Measurements from ENCODE around the gene PDE9A. TPM values are rescaled to one million over a fixed set of nuclear protein-coding genes. Genes with fewer than 3 reads are reported as not detected.
A peak's percentile ranks its signal among the peaks of the same experiment; 100 is the strongest.

PDE9A gene
- total RNA-seq, 2 donors from 2014 or later, result 45.9 to 62.4 TPM

DNA sequence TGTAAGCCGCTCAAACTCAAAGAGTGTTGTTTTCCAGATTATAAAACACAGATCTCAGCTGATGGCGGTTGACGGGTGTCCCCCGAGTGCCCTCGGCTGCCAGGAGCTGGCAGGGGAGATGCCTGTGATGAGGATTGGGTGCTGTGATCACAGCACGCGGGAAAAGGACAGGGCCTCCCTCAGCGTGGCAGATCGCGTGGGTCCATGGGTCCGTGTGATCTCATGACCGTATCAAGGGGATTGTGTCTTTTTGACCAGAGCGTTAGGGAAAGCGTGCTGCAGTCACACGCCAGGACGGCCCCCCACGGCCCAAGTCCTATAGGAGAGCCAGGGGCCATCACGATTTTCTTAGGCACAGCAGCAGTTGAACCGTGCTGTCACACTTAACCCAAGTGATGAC lies 51.9 kb downstream of the PDE9A start:
- DNase-seq, result peak; percentile 28
- Mint-ChIP-seq H3K27me3 (ENCODE audit: insufficient read depth) (no peaks in the 10 kb centered on the region), H3K36me3 (ENCODE audit: low read depth) (peaks cover 67% of the 10 kb centered on the region), H3K27ac (no peak overlapping the region), H3K4me1 (no peaks in the 10 kb centered on the region), H3K4me3 (no peak overlapping the region), H3K9me3 (peaks cover 2% of the 10 kb centered on the region)
- Histone ChIP-seq H3K9ac (ENCODE audit: extremely low read depth, low read length, poor library complexity, severe bottlenecking) (no peak overlapping the region), H3K36me3 (ENCODE audit: control insufficient read depth, insufficient read depth, low read length) (peaks cover 28% of the 10 kb centered on the region), H3K27me3 (ENCODE audit: control insufficient read depth, insufficient read depth, low read length, poor library complexity, severe bottlenecking) (no peaks in the 10 kb centered on the region), H3K4me3 (ENCODE audit: low read length) (no peak overlapping the region), H3K9me3 (ENCODE audit: control insufficient read depth, low read length) (no peaks in the 10 kb centered on the region), H3K27ac (ENCODE audit: low read depth, low read length) (no peak overlapping the region), H3K4me1 (ENCODE audit: control insufficient read depth, insufficient read depth, low read length) (no peaks in the 10 kb centered on the region)
- WGBS, 2 experiments (ENCODE audit: insufficient coverage in 1 of 2, insufficient read length in 1 of 2), result 95% methylated on average over 19 of the region's 19 CpGs
- no peak for TF ChIP-seq CTCF (conservative IDR thresholded peaks at IDR 0.05)

DNA sequence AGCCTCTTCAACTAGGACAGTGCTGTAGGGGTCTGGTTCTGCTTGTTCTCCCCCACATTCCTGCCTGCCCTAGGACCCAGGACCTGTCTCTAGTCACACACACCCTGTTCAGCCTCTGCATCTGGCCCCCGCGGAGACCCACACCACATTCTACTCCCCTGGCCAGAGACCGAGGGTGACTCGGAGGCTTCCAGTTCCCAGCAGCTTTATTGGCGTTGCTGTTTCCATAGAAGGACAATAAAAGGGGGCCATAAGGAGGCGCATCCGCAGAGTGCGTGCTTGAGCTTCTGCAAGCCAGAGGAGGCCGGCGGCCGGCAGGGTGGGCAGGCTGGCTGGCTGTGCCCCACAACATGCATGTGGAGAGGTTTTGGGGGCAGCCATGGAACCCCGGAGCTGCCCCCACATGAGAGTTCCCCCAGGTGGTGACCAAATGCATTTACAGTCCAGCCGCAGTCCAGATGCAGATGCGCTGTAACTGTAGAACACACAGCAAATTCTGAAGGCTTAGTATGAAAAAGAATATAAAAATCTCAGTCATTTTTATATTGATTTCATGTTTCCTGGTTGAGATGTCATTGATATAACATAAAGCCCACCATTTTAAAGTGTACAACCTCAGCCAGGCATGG lies 52.4 kb downstream of the PDE9A start:
- Mint-ChIP-seq H3K4me1 (no peaks in the 10 kb centered on the region), H3K4me3 (no peak overlapping the region), H3K27me3 (ENCODE audit: insufficient read depth) (no peaks in the 10 kb centered on the region), H3K27ac (no peak overlapping the region), H3K9me3 (peaks cover 2% of the 10 kb centered on the region), H3K36me3 (ENCODE audit: low read depth) (peaks cover 66% of the 10 kb centered on the region)
- TF ChIP-seq CTCF (conservative IDR thresholded peaks at IDR 0.05), result peak; percentile 20
- H3K9me3 ChIP-seq (ENCODE audit: control insufficient read depth, low read length), result no peaks in the 10 kb centered on the region
- peaks cover 23% of the 10 kb centered on the region for H3K36me3 ChIP-seq (ENCODE audit: control insufficient read depth, insufficient read depth, low read length)
- no peak overlapping the region for H3K4me3 ChIP-seq (ENCODE audit: low read length)
- no peaks in the 10 kb centered on the region for H3K27me3 ChIP-seq (ENCODE audit: control insufficient read depth, insufficient read depth, low read length, poor library complexity, severe bottlenecking)
- no peaks in the 10 kb centered on the region for H3K4me1 ChIP-seq (ENCODE audit: control insufficient read depth, insufficient read depth, low read length)
- DNase-seq, result peak; percentile 47
- H3K9ac ChIP-seq (ENCODE audit: extremely low read depth, low read length, poor library complexity, severe bottlenecking), result no peak overlapping the region
- no peak overlapping the region for H3K27ac ChIP-seq (ENCODE audit: low read depth, low read length)
- 92 to 95% methylated on average over 12 to 14 of the region's 14 CpGs for WGBS, 2 experiments (ENCODE audit: insufficient coverage in 1 of 2, insufficient read length in 1 of 2)

DNA sequence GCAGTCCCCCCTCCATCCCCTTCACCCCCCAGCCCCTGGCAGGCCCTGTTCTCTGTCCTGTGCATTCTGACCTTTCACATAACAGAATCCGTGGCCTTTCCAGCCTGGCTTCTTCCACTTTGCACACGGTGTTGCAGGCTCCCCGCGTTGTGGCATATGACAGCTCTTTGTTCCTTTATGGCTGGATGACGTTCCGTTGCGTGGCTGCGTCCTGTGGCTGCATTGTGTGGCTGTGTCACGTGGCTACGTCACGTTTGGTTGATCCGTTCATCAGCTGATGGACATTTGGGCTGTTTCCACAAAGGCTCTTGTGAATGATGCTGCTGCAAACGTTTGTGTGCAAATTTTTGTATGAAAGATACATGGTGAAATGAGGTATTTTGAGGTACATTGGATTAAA lies 53.3 kb downstream of the PDE9A start:
- Histone ChIP-seq H3K4me1 (ENCODE audit: control insufficient read depth, insufficient read depth, low read length) (no peaks in the 10 kb centered on the region), H3K27ac (ENCODE audit: low read depth, low read length) (no peak overlapping the region), H3K4me3 (ENCODE audit: low read length) (no peak overlapping the region), H3K9me3 (ENCODE audit: control insufficient read depth, low read length) (no peaks in the 10 kb centered on the region), H3K27me3 (ENCODE audit: control insufficient read depth, insufficient read depth, low read length, poor library complexity, severe bottlenecking) (no peaks in the 10 kb centered on the region), H3K36me3 (ENCODE audit: control insufficient read depth, insufficient read depth, low read length) (peaks cover 15% of the 10 kb centered on the region), H3K9ac (ENCODE audit: extremely low read depth, low read length, poor library complexity, severe bottlenecking) (no peak overlapping the region)
- WGBS, 2 experiments (ENCODE audit: insufficient coverage in 1 of 2, insufficient read length in 1 of 2), result 93 to 94% methylated on average over 13 of the region's 13 CpGs
- Mint-ChIP-seq H3K36me3 (ENCODE audit: low read depth) (peaks cover 59% of the 10 kb centered on the region), H3K27ac (no peak overlapping the region), H3K27me3 (ENCODE audit: insufficient read depth) (no peaks in the 10 kb centered on the region), H3K4me1 (no peaks in the 10 kb centered on the region), H3K4me3 (no peak overlapping the region), H3K9me3 (peaks cover 2% of the 10 kb centered on the region)
- peak; percentile 25 for DNase-seq
- no peak for TF ChIP-seq CTCF (conservative IDR thresholded peaks at IDR 0.05)
